Activated CD8-positive, alpha-beta memory T cell treated with anti-CD3 and anti-CD28 coated beads, Interleukin-2, amount 50 U/mL, for 4 hours (primary cell): ENCODE results near the gene CD300LB.
"Not testable (repeated sequence)": the region's sequence is repeated elsewhere in the genome, so short reads cannot be mapped to it uniquely, and the experiment has no call there.

Source experiments
- DNase-seq: peaks from one replicate; pipeline ENCODE4 v3.0.0-alpha.2; 2020

CD300LB gene

DNA sequence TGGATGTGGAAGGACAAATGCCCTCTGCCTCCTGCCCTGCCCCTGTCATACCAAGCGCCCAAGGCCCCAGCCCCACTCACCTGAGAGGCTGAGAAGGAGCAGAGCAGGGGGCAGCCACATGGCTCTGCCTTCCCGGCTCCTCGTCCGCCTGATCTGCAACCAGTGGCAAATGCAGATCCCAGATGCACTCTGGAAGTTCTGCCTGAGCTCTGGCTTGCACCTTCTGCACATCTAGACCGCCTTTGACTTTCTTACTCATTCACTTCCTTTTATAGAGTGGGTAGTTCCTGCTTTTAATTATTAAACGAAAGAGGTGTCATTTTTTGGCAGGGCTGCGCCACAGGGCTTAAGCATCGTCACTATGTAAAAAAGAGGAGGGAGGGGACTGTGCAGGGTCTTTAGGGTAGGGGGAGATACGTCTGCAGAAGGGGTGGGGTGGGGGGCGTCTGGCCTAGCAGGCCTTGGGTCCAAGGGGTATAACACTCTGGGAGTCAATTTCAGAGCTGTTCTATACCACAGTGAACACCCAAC lies at the start of gene CD300LB:
Gene CD300LB (minus strand): TSS at position 245 of the 531 bp plus-strand sequence. CDS start 125 bp downstream, at position 120.
- peak; percentile 3 for DNase-seq

DNA sequence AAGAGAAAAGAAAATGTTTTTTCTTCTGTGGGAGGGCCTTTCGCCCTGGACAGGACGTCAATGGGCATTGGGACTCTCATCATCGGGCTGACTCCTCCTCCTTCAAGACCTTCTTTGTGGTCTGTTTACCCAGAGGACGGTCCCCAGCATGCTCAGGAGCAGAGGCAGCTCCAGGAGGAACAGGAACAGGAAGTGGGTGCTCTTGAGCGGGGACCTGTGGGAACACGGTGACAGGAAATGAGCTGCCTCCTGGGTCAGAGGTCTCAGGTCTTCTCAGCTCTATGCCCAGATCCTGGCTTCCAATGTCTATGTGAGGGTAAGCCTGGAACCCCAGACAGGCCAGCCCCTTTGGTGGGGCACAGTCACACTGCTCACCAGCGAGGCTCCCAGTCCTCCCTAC lies 48.6 kb upstream of the CD300LB start:
- DNase-seq = no peak

DNA sequence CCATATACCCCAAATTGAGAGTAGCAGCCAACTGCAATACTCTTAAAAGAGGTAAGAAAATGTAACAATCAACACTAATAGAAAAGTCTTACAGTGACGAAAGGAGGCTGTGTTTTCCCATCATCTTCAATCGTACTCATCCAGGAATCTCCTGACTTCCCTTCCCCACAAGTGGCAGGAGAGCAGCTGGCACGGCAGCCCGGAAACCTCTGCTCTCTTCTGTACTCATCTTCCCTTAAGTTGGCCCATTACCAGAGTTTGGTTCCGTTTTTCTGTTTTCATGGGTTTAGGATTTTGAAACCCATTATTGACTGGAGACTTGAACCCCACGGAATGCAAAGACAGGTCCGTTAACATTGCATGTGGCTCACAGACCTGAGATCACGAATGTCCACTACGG lies 47.7 kb upstream of the CD300LB start:
- no peak for DNase-seq

DNA sequence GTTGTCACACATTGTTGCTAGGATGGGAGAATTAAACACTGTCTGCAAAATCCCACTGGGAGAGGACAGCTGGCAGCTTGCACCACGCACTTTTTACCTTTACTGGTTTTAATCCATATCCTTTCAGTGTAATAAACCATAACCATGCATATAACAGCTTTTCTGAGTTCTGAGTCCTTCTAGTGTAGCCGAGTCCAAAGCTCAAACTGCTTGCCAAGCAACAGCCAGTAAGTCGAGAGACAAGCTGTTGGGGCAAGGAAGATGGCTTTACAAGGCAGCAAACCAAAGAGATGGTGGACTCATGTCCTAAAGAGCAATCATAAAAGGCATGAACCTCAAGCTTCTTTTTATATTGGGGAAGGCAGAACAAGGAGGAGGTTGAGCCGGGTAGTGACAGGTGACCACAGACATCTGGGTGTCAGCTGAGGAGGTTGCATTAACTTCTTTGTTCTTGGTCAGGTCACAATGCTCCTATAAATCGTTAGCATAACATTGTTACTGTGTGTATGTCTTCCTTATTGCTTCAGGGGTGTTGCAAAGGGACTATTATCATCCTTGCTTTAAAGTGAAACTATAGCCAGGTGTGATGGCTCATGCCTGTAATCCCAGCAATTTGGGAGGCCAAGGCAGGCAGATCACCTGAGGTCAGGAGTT lies 43.3 kb upstream of the CD300LB start:
- DNase-seq = no peak

DNA sequence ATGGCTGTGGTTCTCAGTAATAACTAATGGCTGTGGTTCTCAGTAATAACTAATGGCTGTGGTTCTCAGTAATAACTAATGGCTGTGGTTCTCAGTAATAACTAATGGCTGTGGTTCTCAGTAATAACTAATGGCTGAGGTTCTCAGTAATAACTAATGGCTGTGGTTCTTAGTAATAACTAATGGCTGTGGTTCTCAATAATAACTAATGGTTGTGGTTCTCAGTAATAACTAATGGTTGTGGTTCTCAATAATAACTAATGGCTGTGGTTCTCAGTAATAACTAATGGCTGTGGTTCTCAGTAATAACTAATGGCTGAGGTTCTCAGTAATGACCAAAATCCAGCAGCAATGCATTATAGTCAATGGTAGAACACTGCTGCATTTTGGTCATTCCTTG lies 42.4 kb upstream of the CD300LB start:
- DNase-seq = not testable (repeated sequence)

DNA sequence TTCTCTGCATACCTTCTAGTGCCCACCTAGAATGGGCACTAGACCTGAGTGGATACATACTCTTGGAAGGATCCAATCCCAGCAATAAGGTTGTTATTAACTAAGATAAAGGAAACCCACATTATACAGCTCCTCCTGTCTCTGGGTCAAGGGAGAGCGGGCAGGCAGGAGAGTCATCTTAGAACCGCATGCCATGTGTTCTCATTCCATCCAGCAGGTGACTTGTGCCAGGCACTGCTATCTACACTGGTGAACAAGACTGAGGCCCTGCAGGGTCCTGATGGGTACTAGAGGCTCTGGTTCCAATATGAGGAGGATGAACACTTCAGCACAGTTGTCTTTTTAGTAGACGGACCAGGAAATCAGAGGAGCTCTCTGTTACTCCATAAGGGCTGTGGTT lies 41.9 kb upstream of the CD300LB start:
- DNase-seq = no peak

DNA sequence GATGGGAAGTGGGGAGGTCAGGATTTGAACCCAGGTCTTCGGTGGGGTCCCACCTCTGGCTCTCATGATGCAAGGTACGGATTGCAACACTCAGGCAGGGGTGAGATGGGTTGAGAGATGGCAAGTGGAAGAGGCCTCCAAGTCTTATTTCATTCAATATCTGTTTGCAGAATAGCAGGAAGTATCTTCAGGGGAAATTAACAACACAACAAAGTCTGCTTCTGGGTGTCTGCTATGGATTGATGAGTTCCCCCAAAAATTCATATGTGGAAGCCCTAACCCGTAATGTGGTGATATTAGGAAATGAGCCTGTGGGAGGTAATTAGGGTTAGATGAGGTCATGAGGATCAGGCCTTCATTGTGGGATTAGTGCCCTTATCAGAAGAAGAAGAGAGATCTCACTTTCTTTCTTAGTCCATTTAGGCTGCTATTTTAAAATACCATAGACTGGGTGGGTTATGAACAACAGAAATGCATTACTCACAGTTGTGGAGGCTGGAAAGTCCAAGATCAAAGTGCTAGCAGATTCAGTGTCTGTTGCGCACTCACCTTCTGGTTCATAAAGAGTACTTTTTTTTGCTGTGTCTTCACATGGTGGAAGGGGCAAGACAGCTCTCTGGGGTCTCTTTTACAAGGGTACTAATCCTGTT lies 40.5 kb upstream of the CD300LB start:
- DNase-seq = no peak

DNA sequence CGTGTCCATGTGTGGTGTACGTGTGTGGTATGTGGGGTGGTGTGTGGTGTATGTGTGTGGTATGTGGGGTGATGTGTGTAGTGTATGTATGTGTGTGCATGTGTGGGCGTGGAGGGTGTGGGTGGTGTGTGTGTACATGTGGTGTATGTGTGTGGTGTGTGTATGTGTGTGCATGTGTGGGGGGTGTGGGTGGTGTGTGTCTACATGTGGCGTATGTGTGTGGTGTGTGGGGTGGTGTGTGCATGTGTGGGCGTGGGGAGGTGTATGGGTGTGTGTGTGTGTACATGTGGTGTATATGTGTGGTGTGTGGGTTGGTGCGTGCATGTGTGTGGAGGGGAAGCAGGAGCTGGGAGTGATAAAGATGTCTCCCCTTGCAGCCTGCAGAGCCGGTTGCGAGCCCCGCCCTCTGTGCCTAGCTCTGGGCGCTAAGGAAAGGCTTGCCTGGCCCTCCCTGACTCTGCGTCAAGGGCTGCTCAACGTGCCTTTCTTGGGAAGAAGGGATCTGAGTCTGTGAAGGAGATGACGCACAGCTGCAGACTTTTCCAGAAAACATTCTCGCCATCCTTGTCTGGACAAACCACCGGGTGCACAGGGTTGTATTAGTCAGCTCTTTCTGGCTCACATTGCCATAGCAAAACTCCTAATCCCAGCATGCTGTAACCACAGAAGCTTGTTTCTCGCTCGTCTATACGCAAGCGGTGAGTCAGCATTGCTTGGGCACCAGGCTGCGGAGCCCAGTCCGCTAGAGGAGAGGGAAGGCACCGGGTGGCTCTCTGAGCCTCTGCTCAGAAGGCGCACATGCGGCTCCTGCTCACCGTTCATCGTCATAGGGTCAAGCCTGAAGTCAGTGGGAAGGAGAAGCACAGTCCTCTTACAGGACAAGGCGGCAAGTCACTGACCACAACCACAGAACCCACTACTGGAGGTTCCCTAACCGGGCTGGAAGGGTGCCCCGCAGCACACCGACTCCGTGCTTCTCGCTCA lies 38.0 kb upstream of the CD300LB start:
- no peak for DNase-seq

DNA sequence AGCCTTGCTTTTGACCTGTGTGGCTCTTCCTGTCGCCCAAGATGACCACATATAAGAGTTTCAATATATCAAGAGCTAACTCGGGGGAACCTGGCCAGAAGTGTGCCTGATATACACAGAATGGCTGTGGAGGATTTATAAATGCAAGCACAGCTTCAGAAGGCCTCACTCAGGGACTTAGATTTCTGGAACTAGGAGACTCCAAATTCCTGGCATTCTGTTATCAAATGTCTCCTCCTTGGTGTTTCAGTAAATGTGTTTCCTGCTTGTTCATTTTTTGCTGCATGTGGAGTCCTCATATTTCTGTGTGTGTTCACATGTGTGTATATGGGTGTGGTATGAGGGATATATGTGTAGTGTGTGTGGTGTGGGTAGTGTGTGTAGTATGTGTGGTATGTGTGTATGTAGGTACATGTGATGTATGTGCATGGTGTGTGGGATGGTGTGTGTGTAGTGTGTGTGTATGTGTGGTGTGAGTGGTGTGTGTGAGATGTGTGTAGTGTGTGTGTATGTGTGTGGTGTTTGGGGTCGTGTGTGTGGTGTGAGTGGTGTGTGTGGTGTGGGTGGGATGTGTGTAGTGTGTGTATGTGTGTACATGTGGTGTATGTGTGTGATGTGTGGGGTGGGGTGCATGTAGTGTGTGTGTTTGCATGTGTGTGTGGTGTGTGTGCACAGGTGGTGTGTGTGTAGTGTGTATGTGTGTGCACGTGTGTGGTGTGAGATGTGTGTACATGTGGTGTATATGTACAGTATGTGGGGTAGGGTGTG lies 37.0 kb upstream of the CD300LB start:
- DNase-seq = no peak

DNA sequence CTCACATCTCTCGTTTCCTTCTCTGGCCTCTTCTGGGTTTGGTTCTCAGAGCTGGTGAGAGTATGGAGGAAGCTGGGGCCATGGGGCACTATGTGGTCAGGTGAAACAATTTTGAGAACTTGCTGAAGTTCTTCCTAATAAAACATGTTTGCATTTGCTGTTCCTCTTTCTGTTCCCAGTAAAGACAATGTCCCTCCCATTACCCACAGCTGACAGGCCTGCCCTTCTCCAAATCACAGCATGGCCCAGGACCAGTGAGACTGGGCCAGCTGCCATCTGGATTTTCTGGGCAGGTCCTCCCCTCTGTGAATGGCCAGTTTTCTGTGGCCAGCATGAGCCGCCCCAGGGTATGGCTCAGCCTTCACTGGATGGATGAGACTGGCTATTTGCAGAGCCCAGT lies 36.1 kb upstream of the CD300LB start, which contains the start of gene CD300H:
Gene CD300H (minus strand): TSS at position 113 of the 400 bp plus-strand sequence.
- DNase-seq = no peak

DNA sequence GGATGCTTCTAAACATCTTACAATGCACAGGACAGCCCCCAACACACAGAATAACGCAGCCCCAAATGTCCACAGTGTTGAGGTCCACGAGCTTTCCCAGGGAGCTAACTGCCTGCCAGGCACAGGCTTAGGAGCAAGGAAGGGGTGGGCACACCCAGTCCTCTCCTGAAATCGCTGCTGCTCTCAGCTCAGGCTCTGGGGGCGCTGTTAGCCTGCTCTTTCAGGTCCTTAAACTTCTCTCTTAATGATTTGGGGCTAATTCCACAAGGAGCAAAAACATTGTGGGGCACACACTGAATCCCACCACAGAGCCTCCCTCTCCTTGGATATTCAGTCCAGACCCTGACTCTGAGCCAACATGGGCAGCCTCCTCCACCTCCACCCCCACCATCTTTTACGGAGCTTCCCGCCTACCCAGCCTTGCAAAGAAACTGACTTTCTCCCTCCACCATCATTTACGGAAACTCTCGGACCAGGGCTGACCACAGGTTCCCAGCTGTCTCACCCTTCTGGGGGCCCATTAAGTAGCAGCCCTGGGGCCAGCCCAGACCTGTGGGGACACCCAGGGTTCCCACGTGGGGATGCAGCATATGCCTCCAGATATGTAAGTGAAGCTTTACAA lies 35.0 kb upstream of the CD300LB start:
- DNase-seq = peak; percentile 26

DNA sequence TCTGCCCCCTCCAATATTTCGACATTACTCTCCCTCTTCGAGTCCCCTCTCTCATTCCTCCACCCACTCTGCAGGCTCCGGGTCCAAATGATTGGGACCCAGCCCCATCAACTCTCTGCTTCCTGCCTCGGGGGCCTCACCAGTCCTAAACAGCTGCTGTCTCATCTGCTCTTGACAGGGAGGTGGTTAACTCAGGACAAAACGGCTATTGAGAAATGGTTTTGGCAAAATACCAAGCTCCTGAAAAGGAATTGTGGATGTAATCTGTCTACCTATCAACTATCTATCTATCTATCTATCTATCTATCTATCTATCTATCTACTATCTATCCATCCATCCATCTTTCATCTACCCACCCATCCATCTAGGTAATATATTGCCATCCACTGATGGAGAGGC lies 33.9 kb upstream of the CD300LB start:
- no peak for DNase-seq

DNA sequence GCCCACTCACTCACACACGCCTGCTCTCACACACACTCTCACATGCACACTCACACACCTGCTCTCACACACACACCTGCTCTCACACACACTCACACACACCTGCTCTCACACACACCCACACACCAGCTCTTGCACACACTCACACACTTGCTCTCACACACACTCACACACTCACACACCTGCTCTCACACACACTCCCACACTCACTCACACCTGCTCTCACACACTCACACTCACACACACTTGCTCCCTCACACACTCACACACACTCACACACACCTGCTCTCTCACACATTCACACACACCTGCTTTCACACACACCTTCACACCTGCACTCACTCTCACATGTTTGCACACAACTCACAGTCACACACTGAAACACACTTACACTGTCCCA lies 32.1 kb upstream of the CD300LB start:
- DNase-seq = no peak

DNA sequence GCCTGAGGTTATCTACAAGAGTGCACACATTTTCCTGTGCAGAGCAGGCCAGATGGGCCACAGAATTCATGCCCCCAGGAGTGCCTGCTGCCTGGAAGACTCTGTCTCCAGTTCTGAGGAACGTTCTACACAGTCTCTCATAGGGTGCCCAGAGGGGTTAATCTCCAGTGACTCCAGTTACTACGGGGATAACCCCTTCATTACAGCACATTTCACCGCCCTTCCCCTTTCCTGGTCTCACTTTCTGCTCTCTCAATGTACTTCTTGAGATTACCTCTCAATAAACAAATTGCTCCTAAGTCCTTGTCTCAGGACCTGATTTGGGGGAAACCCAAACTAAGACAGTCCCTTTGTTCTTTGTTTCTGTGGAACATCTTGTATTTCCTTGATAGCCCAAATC lies 30.3 kb upstream of the CD300LB start:
- DNase-seq = no peak

DNA sequence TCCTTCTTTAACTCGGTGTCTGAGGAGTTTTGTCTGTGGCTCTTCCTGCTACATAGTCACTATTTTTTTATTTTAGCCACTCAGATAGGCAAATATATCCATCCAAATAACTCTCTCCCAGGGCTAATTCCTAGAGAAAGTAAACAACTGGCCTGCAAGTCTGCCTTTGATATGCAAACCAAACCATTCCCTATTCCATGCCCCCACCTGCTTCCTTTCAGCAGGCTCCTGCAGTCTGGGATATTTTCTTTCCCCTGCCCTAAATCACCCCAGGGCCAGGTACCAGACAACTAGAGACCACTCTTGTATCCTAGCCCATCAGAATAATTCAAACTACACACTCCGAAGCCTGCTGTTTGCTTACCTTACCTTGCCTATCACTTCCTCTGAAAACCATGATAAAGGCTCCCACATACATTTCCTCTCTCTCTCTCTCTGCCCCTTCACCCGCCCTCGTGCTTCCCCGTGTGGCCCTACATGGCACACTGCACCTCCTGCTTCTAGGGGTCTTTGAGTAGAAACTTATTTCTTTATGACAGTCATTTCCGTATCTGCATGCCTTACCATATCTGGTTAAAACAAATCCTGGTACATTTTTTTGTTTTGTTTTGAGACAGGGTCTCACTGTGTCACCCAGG lies 27.7 kb upstream of the CD300LB start:
- DNase-seq = no peak

DNA sequence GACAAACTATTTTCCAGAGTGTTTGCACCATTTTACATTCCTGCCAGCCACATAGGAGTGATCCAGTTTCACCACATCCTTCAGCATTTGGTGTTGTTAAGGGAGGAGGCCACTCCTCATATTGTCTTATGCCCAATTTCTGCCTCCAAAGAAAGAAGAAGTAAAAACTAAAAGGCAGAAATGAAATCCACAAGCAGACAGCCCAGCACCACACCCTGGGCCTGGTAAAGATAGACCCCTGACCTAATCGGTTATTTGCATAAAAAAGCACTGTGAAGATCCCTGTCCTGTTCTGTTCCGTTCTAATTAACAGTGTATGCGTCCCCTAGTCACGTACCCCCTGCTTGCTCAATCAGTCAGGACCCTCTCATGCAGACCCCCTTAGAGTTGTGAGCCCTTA lies 27.1 kb upstream of the CD300LB start:
- DNase-seq = not testable (repeated sequence)

DNA sequence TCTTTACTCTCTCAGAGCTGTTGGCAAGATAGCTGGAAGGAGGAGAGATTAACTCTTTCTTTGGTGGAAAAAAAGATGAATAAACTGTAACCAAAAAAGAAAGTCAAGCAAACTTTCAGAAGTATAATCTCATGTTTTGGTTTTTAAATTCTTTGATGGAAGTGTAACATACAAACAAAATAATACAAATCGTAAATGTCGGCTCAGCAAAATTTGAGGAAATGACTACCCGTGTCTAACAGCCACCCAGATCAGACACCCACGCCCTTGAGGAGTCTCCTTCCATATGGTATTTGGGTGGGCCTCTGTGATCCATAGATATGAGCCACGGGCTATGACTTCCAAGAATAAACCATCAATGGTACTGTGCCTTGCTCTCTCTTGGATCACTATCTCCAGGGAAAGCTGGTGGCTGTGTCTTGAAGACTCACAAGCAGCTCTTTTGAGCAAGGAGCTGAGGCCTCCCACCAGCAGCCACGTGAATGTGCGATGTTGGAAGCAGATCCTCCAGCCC lies 24.2 kb upstream of the CD300LB start:
- no peak for DNase-seq

DNA sequence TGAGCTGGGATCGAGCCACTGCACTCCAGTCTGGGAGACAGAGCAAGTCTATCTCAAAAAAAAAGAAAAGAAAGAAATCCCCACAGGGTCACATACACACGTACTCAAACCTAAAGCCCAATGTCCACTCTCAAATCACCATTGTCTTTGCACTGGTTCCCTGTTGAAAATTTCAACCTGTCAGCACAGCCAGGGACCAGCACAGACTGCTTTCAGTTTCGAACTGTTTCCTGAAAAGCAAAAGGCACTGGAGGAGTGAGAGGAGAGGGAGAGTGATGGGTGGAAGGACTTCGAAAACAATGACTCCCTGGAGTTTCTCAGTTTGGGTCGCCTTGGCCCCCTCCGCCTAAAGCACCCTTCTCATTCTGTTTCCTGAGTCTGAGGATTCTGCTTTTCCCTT lies 23.6 kb upstream of the CD300LB start:
- DNase-seq = no peak

DNA sequence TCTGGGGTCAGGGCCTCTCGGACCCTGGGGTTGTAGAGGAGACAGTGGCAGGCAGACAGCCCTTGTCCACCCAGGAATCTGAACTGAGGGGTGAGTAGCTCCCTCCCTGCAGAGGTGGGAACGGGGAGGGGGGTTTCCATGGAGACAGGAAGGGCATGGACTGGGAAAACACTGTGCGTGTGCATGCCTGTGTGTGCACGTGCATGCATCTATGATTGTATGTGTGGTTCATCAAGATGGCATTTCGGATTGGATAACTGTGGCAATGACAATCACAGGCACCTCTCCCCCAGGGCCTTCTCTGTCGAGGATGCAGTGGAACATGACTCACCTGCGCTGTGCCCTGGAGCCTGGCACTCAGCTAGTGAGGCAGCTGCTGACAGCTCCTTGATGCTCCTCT lies 20.8 kb upstream of the CD300LB start:
- no peak for DNase-seq

DNA sequence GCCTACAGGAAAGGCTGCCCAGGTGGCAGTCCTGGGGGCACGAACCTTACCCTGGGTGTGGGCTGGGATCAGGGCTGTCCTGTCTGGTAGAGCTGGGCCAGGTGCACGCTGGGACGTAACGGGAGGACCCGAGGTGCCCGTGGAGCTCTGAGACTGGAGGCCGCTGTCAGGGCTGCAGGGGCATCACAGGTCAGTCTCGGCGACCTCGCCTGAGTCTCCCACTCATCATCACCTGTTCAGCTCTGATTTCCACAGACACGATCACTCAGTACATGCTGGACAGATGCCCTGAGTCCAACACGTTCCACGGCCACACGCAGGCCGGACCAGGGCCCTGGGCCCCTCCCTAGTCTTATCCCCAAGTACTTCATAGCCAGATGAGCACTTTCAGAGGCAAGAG lies 19.3 kb upstream of the CD300LB start:
- DNase-seq = no peak

DNA sequence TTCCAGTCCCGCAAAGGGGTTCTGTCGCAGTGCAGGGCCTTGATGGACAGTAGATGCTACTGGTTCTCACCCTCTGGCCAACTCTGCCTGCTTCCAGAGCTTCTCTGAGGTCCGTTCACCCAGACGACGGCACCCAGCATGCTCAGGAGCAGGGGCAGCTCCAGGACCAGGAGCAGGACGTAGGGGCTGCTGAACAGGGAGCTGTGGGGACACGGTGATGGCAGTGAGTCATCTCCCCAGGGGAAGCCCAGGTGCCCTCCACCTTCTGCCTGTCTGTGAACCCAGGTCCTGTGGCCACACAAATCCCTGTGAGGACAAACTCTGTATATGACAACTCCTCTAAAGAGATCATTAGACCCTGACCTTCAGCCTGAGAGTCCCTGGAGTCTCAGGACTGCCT lies 18.1 kb upstream of the CD300LB start:
- no peak for DNase-seq
